ENCODE data around the gene HSD3B7.
A peak's percentile ranks its signal among the peaks of the same experiment; 100 is the strongest.

The HSD3B7 gene

GRCh38 chr16:31032736-31033708 is 48.0 kb downstream of the HSD3B7 start, which contains the start of gene STX4:
Gene STX4, plus strand, starts transcription at chr16:31033558. Its CDS starts 248 bp downstream, at chr16:31033806.
- H3K4me3 ChIP-seq (replicated peaks in 1 of 2; ENCODE audit: low read depth in 2 of 2, low read length in 2 of 2), result peak within 1 kb of the TSS; percentile 99 to 100
- TF ChIP-seq, protein P1, sequence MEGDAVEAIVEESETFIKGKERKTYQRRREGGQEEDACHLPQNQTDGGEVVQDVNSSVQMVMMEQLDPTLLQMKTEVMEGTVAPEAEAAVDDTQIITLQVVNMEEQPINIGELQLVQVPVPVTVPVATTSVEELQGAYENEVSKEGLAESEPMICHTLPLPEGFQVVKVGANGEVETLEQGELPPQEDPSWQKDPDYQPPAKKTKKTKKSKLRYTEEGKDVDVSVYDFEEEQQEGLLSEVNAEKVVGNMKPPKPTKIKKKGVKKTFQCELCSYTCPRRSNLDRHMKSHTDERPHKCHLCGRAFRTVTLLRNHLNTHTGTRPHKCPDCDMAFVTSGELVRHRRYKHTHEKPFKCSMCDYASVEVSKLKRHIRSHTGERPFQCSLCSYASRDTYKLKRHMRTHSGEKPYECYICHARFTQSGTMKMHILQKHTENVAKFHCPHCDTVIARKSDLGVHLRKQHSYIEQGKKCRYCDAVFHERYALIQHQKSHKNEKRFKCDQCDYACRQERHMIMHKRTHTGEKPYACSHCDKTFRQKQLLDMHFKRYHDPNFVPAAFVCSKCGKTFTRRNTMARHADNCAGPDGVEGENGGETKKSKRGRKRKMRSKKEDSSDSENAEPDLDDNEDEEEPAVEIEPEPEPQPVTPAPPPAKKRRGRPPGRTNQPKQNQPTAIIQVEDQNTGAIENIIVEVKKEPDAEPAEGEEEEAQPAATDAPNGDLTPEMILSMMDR (IDR thresholded peaks at IDR 0.05; ENCODE audit: low read depth, low read length), result no peak
- DNase-seq (ENCODE audit: low read depth in 2 of 2), result peak; percentile 98 to 99

DNA sequence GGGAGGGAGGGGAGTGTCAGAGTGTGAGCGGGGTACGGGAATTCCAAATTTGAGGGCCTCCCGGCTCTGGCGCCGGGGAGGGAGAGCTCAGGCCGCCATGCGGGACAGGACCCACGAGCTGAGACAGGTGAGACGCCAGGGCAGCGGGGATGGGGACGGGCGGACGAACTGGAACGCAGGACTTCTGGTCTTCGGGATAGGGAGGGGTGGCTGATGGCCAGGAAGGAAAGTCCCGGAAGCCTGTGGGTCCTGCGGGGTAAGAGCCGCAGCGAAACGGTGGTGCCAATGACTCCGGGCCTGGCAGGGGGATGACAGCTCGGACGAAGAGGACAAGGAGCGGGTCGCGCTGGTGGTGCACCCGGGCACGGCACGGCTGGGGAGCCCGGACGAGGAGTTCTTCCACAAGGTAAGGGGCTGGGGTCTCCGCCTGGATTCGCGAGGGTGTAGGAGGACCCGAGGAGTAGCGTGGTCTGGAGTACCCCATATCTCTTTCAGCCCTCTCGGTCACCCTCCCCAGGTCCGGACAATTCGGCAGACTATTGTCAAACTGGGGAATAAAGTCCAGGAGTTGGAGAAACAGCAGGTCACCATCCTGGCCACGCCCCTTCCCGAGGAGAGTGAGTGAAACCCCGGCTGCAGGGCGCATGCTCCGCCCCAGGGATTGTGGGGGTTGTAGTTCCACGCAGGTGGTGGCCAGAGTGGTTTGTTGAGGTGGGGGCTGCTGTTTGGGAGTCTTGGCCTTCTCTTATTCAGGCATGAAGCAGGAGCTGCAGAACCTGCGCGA is 48.9 kb downstream of the HSD3B7 start:
- H3K4me3 ChIP-seq (replicated peaks in 1 of 2; ENCODE audit: low read depth in 2 of 2, low read length in 2 of 2), result peak overlapping the region; percentile 99 to 100
- DNase-seq (ENCODE audit: low read depth in 2 of 2), result peak; percentile 84 to 85
- TF ChIP-seq, protein P1 (IDR thresholded peaks at IDR 0.05; ENCODE audit: low read depth, low read length), result no peak

- TF ChIP-seq, protein P1 (IDR thresholded peaks at IDR 0.05; ENCODE audit: low read depth, low read length), result no peak
- DNase-seq (ENCODE audit: low read depth in 2 of 2), result no peak
- H3K4me3 ChIP-seq (replicated peaks in 1 of 2; ENCODE audit: low read depth in 2 of 2, low read length in 2 of 2), result no peak overlapping the region
These were observed 51.7 kb downstream of the HSD3B7 start for GRCh38 chr16:31036691-31037090.

All from cardiac fibroblast (primary cell).